Spleen (tissue), 11 donors: Measurements from ENCODE around the gene TNNI3K. TPM values are rescaled to one million over a fixed set of nuclear protein-coding genes. Genes with fewer than 3 reads are reported as not detected.

ENCODE experiments used
- DNase-seq: peaks from one replicate; pipeline ENCODE4 v3.0.0-alpha.2; 2020
- H3K27ac ChIP-seq, 8 donors: fragments of 200-600 bp; sonication (generic) in 7 of 8; 1 replicate in 4 of 8; 2 replicates in 4 of 8; pipeline versions ENCODE4 v1.5.0 to v1.8.0; 2016 to 2021; ENCODE audit warnings: inconsistent platforms in 4 of 8, mild to moderate bottlenecking in 4 of 8, moderate library complexity in 1 of 8
- H3K27me3 ChIP-seq, 7 donors: fragments of 200-600 bp; sonication (generic) in 6 of 7; replicated peaks in 1 of 7; 1 replicate in 4 of 7; 2 replicates in 3 of 7; pipeline versions ENCODE4 v1.5.0 to v1.8.0; 2016 to 2021; ENCODE audit warnings: inconsistent platforms in 3 of 7, mild to moderate bottlenecking in 1 of 7
- H3K36me3 ChIP-seq, 6 donors: fragments of 200-600 bp; sonication (generic) in 5 of 6; 1 replicate in 4 of 6; 2 replicates in 2 of 6; pipeline versions ENCODE4 v1.5.0 to v1.8.0; 2016 to 2021; ENCODE audit warnings: inconsistent platforms in 2 of 6
- H3K4me1 ChIP-seq, 6 donors: fragments of 200-600 bp; sonication (generic) in 5 of 6; 1 replicate in 3 of 6; 2 replicates in 3 of 6; pipeline versions ENCODE4 v1.5.0 to v1.8.0; 2016 to 2021; ENCODE audit warnings: inconsistent platforms in 3 of 6
- H3K4me3 ChIP-seq, 8 donors: fragments of 200-600 bp; sonication (generic) in 7 of 8; 1 replicate in 4 of 8; 2 replicates in 4 of 8; pipeline versions ENCODE4 v1.5.0 to v1.8.0; 2016 to 2021; ENCODE audit warnings: inconsistent platforms in 4 of 8, mild to moderate bottlenecking in 4 of 8, moderate library complexity in 2 of 8
- H3K9me3 ChIP-seq, 8 donors: fragments of 200-600 bp; sonication (generic) in 7 of 8; 1 replicate in 4 of 8; 2 replicates in 4 of 8; pipeline versions ENCODE4 v1.5.0 to v1.8.0; 2016 to 2021; ENCODE audit warnings: inconsistent platforms in 4 of 8
- POLR2A ChIP-seq, 3 donors: fragments of 450-650 bp; IDR thresholded peaks; one replicate each; pipeline ENCODE4 v1.5.1; 2017; ENCODE audit warnings: antibody characterized with exemption in 3 of 3, mild to moderate bottlenecking in 1 of 3
- POLR2AphosphoS5 ChIP-seq, 3 donors: sonication (generic); formaldehyde crosslinking; IDR thresholded peaks; one replicate each; pipeline ENCODE4 v1.5.1; 2017; ENCODE audit warnings: antibody characterized with exemption in 3 of 3
- WGBS, 5 donors: extraction: QIAGEN DNeasy Blood & Tissue Kit in 3 of 5; methylation state at CpG; one replicate each; pipeline versions ENCODE4 v1.1.5 to v1.1.7; 2013 to 2018; 5-methylcytosine and 5-hydroxymethylcytosine counted together
- intact Hi-C: fragments of 100-400 bp; cut with DNase I; formaldehyde crosslinking; loops from one replicate; pipeline ENCODE4 v1.15.0; 2023; ENCODE audit warnings: low total_unique reads
- polyA plus RNA-seq, 3 donors: library from polyadenylated mRNA; stranded (reverse); fragments of 200-250 nt; gene quantifications; one replicate each; pipeline ENCODE4 v1.2.1, GENCODE V29; 2013
- total RNA-seq, 7 donors: library from RNA; depleted of rRNA in 3 of 7; stranded (reverse); fragments of >200 nt in 3 of 7; fragmentation: NEBNext Ultra II Directional in 4 of 7; extraction: Animal tissue kit (Norgen Biotek cat#: 25700) in 4 of 7; gene quantifications; one replicate each; pipeline versions ENCODE4 v1.1.0 to v1.2.1, GENCODE V29; 2016 to 2021
- TF ChIP-seq, protein P1 (sequence below), 11 experiments: fragments of 200-600 bp in 7 of 11; fragments of 450-650 bp in 4 of 11; sonication (generic) in 4 of 11; IDR thresholded peaks in 8 of 11; conservative IDR thresholded peaks in 3 of 11; 1 replicate in 7 of 11; 2 replicates in 4 of 11; pipeline versions ENCODE4 v1.4.0 to v1.8.0; 2016 to 2021; ENCODE audit warnings: antibody characterized with exemption in 11 of 11, inconsistent platforms in 4 of 11, mild to moderate bottlenecking in 1 of 11
- donor health status: healthy with polysubstance abuse.
- donor health status: DM: no; HTN: no; CAD: no; lungs with moderate emphysema.
- donor health status: DM: no; HTN: no; CAD: no.
- donor health status: Bipolar disorder and iron deficiency.
- donor health status: healthy.
- donor health status: DM: no; HTN: no; CAD: no.
- donor health status: DM: yes; HTN: yes; CAD: no.

The TNNI3K gene
- total and polyA plus RNA-seq, 10 donors = 0.41 to 6.2 (median 2.8) TPM; not detected in 1

DNA sequence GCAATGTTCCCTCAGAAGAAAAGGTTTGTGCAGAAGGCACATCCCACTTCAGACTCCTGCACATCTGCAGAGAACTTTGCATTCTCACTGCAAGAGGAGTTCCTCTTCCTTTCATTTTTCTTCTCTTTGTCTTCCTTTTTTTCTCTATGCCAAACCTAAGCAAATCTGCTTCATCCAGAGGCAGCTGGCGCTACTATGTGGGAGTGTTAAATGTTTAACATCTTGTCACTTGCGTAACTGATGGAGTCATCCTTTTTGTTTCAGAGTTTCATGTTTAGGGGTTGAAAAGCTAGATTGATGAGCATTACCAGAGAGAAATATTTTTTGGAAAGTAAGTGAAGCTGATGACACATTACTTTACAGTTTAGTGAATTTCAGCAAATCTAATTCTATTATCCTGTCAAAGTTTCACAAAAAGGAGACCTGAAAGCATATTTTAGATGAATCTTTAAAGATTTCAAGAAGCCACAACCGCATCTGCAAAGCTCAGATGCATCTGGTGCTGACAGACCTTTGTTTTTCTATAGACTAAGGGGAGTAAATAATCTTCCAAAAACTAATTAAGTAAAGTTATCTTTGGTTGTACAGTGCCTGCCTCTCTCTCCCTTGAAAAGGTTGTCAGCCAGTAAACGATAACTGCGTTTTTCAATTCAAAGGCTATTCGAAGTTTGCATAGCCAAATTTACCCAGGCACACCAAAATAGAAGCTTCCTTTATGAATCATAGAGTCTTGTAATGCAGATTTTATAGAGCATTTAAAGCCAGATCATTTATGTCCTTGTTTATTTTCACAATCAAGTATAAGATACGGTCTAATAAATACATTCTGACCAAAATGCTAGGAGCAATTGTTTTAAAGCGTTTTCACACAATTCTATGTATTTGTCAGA lies 278.5 kb downstream of the TNNI3K start:
- 60 to 76% (median 75%) methylated on average over 8 of the region's 8 CpGs for WGBS, 5 donors
- TF ChIP-seq, protein P1, sequence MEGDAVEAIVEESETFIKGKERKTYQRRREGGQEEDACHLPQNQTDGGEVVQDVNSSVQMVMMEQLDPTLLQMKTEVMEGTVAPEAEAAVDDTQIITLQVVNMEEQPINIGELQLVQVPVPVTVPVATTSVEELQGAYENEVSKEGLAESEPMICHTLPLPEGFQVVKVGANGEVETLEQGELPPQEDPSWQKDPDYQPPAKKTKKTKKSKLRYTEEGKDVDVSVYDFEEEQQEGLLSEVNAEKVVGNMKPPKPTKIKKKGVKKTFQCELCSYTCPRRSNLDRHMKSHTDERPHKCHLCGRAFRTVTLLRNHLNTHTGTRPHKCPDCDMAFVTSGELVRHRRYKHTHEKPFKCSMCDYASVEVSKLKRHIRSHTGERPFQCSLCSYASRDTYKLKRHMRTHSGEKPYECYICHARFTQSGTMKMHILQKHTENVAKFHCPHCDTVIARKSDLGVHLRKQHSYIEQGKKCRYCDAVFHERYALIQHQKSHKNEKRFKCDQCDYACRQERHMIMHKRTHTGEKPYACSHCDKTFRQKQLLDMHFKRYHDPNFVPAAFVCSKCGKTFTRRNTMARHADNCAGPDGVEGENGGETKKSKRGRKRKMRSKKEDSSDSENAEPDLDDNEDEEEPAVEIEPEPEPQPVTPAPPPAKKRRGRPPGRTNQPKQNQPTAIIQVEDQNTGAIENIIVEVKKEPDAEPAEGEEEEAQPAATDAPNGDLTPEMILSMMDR (IDR thresholded peaks at IDR 0.05 in 8 of 11, conservative IDR thresholded peaks at IDR 0.05 in 3 of 11) = no peak
- no peak for TF ChIP-seq POLR2A (IDR thresholded peaks at IDR 0.05)
- Histone ChIP-seq H3K27me3 (no peaks in the 10 kb centered on the region), H3K36me3 (no peaks in the 10 kb centered on the region), H3K4me1 (no peaks in the 10 kb centered on the region), H3K27ac (no peak overlapping the region), H3K4me3 (no peak overlapping the region), H3K9me3 (no peaks in the 10 kb centered on the region)
- no peak for DNase-seq
- intact Hi-C loops = no loop called here

DNA sequence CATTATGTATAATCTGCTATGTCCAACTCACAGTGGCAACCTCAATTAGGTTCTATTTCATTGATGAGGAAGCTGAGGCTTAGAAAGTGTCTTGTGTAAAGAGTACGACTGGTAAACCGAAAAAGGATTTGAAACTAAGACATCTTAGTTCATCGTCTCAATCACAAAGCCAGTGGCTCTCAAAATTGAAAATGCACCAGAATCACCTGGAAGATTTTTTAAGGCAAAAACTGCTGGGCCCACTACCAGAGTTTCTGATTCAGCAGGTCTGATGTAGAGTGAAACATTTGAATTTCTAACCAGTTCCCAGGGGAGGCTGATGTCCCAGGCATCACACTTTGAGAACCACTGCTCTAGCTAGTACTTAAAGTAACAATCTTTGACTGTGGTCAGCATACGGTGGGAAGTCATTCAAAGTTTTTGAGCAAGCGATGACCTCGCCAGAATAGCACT lies 282.4 kb downstream of the TNNI3K start:
- no peak for TF ChIP-seq POLR2AphosphoS5 (IDR thresholded peaks at IDR 0.05)
- TF ChIP-seq POLR2A (IDR thresholded peaks at IDR 0.05) = no peak
- TF ChIP-seq, protein P1 (IDR thresholded peaks at IDR 0.05 in 8 of 11, conservative IDR thresholded peaks at IDR 0.05 in 3 of 11) = no peak
- H3K36me3 ChIP-seq = no peaks in the 10 kb centered on the region
- intact Hi-C loops = no loop called here

GRCh38 chr1:74522148-74522547 lies 287.0 kb downstream of the TNNI3K start:
- Histone ChIP-seq H3K27ac (no peak overlapping the region), H3K27me3 (no peaks in the 10 kb centered on the region), H3K4me3 (no peak overlapping the region), H3K36me3 (no peaks in the 10 kb centered on the region), H3K9me3 (no peaks in the 10 kb centered on the region), H3K4me1 (no peaks in the 10 kb centered on the region)
- 29 to 42% (median 35%) methylated on average over 4 of the region's 4 CpGs for WGBS, 5 donors
- DNase-seq = no peak
- intact Hi-C loops = no loop called here
- TF ChIP-seq, protein P1 (IDR thresholded peaks at IDR 0.05 in 8 of 11, conservative IDR thresholded peaks at IDR 0.05 in 3 of 11) = no peak
- TF ChIP-seq POLR2A (IDR thresholded peaks at IDR 0.05) = no peak

More for the DNA sequence above, 282.4 kb downstream of the TNNI3K start:
- H3K4me1 ChIP-seq = no peaks in the 10 kb centered on the region
- WGBS, 5 donors = 71 to 86% (median 81%) methylated on average over 6 of the region's 6 CpGs
- no peaks in the 10 kb centered on the region for H3K9me3 ChIP-seq
- no peak for DNase-seq
- H3K27me3 ChIP-seq = no peaks in the 10 kb centered on the region
- H3K4me3 ChIP-seq = no peak overlapping the region
- H3K27ac ChIP-seq = no peak overlapping the region

DNA sequence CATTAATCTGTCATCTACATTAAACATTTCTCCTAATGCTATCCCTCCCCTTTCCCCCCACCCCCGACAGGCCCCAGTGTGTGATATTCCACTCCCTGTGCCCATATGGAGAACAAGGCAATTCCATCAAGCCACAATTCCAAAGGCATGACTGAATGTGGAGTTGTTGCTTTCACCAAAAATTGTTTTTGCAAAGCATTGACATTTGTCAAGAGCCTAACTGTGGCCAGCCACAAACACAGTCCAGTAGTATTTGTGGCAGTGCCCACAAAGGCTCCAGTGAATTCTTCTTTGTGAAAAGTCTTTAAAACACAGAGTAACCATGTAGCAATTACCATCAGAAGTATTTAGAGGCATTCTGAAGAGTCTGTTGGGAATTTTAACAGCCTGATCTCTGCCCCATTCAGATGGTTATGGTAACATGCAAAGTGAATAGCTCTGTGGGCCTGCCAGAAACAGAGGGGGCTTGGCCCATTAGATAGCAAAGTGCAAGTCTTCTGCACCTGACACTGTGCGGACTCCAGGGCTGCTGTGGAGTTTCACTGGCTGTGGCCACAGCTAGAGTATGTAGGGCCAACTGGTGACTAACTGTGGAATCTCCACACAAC lies 288.8 kb downstream of the TNNI3K start:
- Histone ChIP-seq H3K4me1 (no peaks in the 10 kb centered on the region), H3K9me3 (no peaks in the 10 kb centered on the region), H3K27me3 (peaks cover 0 to 3% (median 0%) of the 10 kb centered on the region in 7 donors), H3K4me3 (no peak overlapping the region), H3K36me3 (no peaks in the 10 kb centered on the region), H3K27ac (no peak overlapping the region)
- intact Hi-C loops = no loop called here
- no peak for DNase-seq
- TF ChIP-seq POLR2AphosphoS5 (IDR thresholded peaks at IDR 0.05) = no peak
- 74 to 89% (median 78%) methylated on average over 2 of the region's 2 CpGs for WGBS, 5 donors
